H1 (cell line): Measurements from ENCODE around the gene TMPRSS13. TPM values are rescaled to one million over a fixed set of nuclear protein-coding genes. Genes with fewer than 3 reads are reported as not detected.
A peak's percentile ranks its signal among the peaks of the same experiment; 100 is the strongest.

Source experiments
- CTCF ChIA-PET: fragments of 300-600 bp; sonication (Branson Sonifier 250); formaldehyde crosslinking; loops from one replicate; lab custom pipeline; 2021; ENCODE audit not compliant: partially characterized antibody; lab: Charles Lee
- POLR2A ChIA-PET: fragments of 300-600 bp; sonication (Branson Sonifier 250); formaldehyde crosslinking; loops from one replicate; lab custom pipeline; 2021; ENCODE audit warnings: inconsistent platforms; ENCODE audit not compliant: partially characterized antibody; lab: Charles Lee
- DNase-seq, 2 experiments: peaks; one replicate each; pipeline versions ENCODE4 v3.0.0 to v3.0.0-alpha.2; 2010 to 2022; ENCODE audit warnings: low spot score in 2 of 2, low read depth in 1 of 2, mixed read lengths in 1 of 2
- FAIRE-seq: peaks from 2 replicates; lab custom pipeline; 2011; peaks lifted over from hg19 to GRCh38; lab: Jason Lieb, UNC
- H2AFZ ChIP-seq: 2 replicates; pipeline ENCODE4 v1.8.1; 2012; ENCODE audit warnings: low read length, inconsistent platforms
- H2AK5ac ChIP-seq: 2 replicates; pipeline ENCODE4 v1.6.1; 2013; ENCODE audit warnings: low read depth, low read length
- H2BK120ac ChIP-seq: replicated peaks from 2 replicates; pipeline ENCODE3; 2013; ENCODE audit warnings: low read depth, low read length, inconsistent platforms
- H2BK12ac ChIP-seq: 2 replicates; pipeline ENCODE4 v1.6.1; 2013; ENCODE audit warnings: low read depth, low read length
- H2BK15ac ChIP-seq: 2 replicates; pipeline ENCODE4 v1.6.1; 2013; ENCODE audit warnings: low read length
- H2BK20ac ChIP-seq: 2 replicates; pipeline ENCODE4 v1.6.1; 2013; ENCODE audit warnings: low read length
- H2BK5ac ChIP-seq: 2 replicates; pipeline ENCODE4 v1.6.1; 2013; ENCODE audit warnings: low read depth, low read length
- H3K14ac ChIP-seq: 2 replicates; pipeline ENCODE4 v1.6.1; 2013; ENCODE audit warnings: inconsistent platforms; ENCODE audit not compliant: insufficient read length
- H3K18ac ChIP-seq: 2 replicates; pipeline ENCODE4 v1.6.1; 2013; ENCODE audit warnings: low read length; ENCODE audit errors: extremely low read depth
- H3K23ac ChIP-seq: 2 replicates; pipeline ENCODE4 v1.6.1; 2013; ENCODE audit warnings: inconsistent platforms; ENCODE audit not compliant: insufficient read length
- H3K23me2 ChIP-seq: 2 replicates; pipeline ENCODE4 v1.6.1; 2013; ENCODE audit warnings: low read depth, low read length
- H3K27ac ChIP-seq: 2 replicates; pipeline ENCODE4 v1.6.1; 2011; ENCODE audit warnings: low read depth, low read length, inconsistent platforms
- H3K27me3 ChIP-seq, 4 experiments: replicated peaks in 1 of 4; 1 replicate in 1 of 4; 2 replicates in 3 of 4; pipeline versions ENCODE4 v1.6.1 to v1.8.1; 2011 to 2013; ENCODE audit warnings: low read length in 3 of 4, mild to moderate bottlenecking in 3 of 4, inconsistent platforms in 2 of 4, mixed read lengths in 2 of 4, moderate library complexity in 1 of 4; ENCODE audit not compliant: control insufficient read depth in 3 of 4, insufficient read depth in 3 of 4; ENCODE audit errors: extremely low read depth in 1 of 4
- H3K36me3 ChIP-seq, 4 experiments: 2 replicates each; pipeline versions ENCODE4 v1.6.1 to v1.8.1; 2011 to 2013; ENCODE audit warnings: mild to moderate bottlenecking in 4 of 4, low read length in 3 of 4, moderate library complexity in 2 of 4, control low read depth in 1 of 4, inconsistent platforms in 1 of 4; ENCODE audit not compliant: insufficient read depth in 4 of 4, control insufficient read depth in 2 of 4
- H3K4ac ChIP-seq: replicated peaks from 2 replicates; pipeline ENCODE3; 2013; ENCODE audit warnings: low read length, low read depth, mixed read lengths, inconsistent platforms; ENCODE audit not compliant: insufficient read length
- H3K4me1 ChIP-seq, 4 experiments: replicated peaks in 1 of 4; 1 replicate in 1 of 4; 2 replicates in 3 of 4; pipeline versions ENCODE4 v1.6.1 to v1.8.1; 2011 to 2013; ENCODE audit warnings: low read length in 3 of 4, inconsistent platforms in 2 of 4, mixed read lengths in 1 of 4; ENCODE audit not compliant: insufficient read depth in 4 of 4, control insufficient read depth in 3 of 4
- H3K4me2 ChIP-seq, 2 experiments: 2 replicates each; pipeline versions ENCODE4 v1.6.1 to v1.8.1; 2011 to 2013; ENCODE audit warnings: low read depth in 2 of 2, low read length in 2 of 2, control low read depth in 1 of 2, inconsistent platforms in 1 of 2, mild to moderate bottlenecking in 1 of 2; ENCODE audit not compliant: insufficient read depth in 1 of 2
- H3K4me3 ChIP-seq, 4 experiments: fragments of 200-600, 300-600 bp in 1 of 4; sonication (generic), shearing (Covaris generic), sonication (Bioruptor Twin) in 1 of 4; 2 replicates each; pipeline versions ENCODE4 v1.5.1 to v1.8.1; 2011 to 2016; ENCODE audit warnings: low read length in 4 of 4, low read depth in 3 of 4, control low read depth in 2 of 4, inconsistent platforms in 2 of 4, mild to moderate bottlenecking in 2 of 4, mixed read lengths in 1 of 4, moderate library complexity in 1 of 4; ENCODE audit not compliant: insufficient read depth in 2 of 4; ENCODE audit errors: extremely low read depth in 1 of 4
- H3K56ac ChIP-seq: replicated peaks from 2 replicates; pipeline ENCODE3; 2013; ENCODE audit warnings: low read depth, mild to moderate bottlenecking, mixed read lengths, low read length, inconsistent platforms; ENCODE audit not compliant: insufficient read length
- H3K79me1 ChIP-seq: 2 replicates; pipeline ENCODE4 v1.6.1; 2013; ENCODE audit warnings: low read depth, low read length, control low read depth
- H3K79me2 ChIP-seq, 2 experiments: 2 replicates each; pipeline versions ENCODE4 v1.6.1 to v1.8.1; 2012 to 2013; ENCODE audit warnings: low read length in 2 of 2, mild to moderate bottlenecking in 2 of 2, inconsistent platforms in 1 of 2; ENCODE audit not compliant: insufficient read depth in 2 of 2, control insufficient read depth in 1 of 2
- H3K9ac ChIP-seq, 4 experiments: replicated peaks in 1 of 4; 1 replicate in 1 of 4; 2 replicates in 3 of 4; pipeline versions ENCODE4 v1.6.1 to v1.8.1; 2011 to 2013; ENCODE audit warnings: low read depth in 3 of 4, low read length in 3 of 4, control low read depth in 2 of 4, mild to moderate bottlenecking in 2 of 4, moderate library complexity in 2 of 4, inconsistent platforms in 1 of 4; ENCODE audit errors: extremely low read depth in 1 of 4
- H3K9me3 ChIP-seq, 2 experiments: 2 replicates each; pipeline versions ENCODE4 v1.6.1 to v1.8.1; 2012 to 2013; ENCODE audit warnings: mild to moderate bottlenecking in 2 of 2, moderate library complexity in 2 of 2, control low read depth in 1 of 2, inconsistent platforms in 1 of 2, low read depth in 1 of 2, low read length in 1 of 2, mixed read lengths in 1 of 2; ENCODE audit not compliant: insufficient read depth in 2 of 2
- H4K20me1 ChIP-seq, 2 experiments: replicated peaks in 1 of 2; 2 replicates each; pipeline versions ENCODE3 to v1.8.1; 2011 to 2013; ENCODE audit warnings: inconsistent platforms in 2 of 2, low read length in 2 of 2, mild to moderate bottlenecking in 1 of 2; ENCODE audit not compliant: insufficient read depth in 2 of 2, control insufficient read depth in 1 of 2
- H4K5ac ChIP-seq: 2 replicates; pipeline ENCODE4 v1.6.1; 2013; ENCODE audit warnings: low read length, low read depth, mixed read lengths, inconsistent platforms; ENCODE audit not compliant: insufficient read length
- H4K8ac ChIP-seq: 2 replicates; pipeline ENCODE4 v1.8.0; 2013; ENCODE audit warnings: mild to moderate bottlenecking, moderate library complexity, low read length, inconsistent platforms; ENCODE audit not compliant: insufficient read depth; ENCODE audit errors: extremely low read depth
- H4K91ac ChIP-seq: replicated peaks from 2 replicates; pipeline ENCODE3; 2013; ENCODE audit warnings: low read length, mixed read lengths, inconsistent platforms; ENCODE audit not compliant: insufficient read length
- CREB1 ChIP-seq: IDR thresholded peaks from 2 replicates; pipeline ENCODE4 v1.6.1; 2012; ENCODE audit warnings: inconsistent platforms
- KDM1A ChIP-seq: fragments of 200-600, 300-600 bp; sonication (generic); IDR thresholded peaks from 2 replicates; pipeline ENCODE4 v1.7.1; 2016; ENCODE audit warnings: mild to moderate bottlenecking, low read length, borderline replicate concordance
- SP4 ChIP-seq: IDR thresholded peaks from 2 replicates; pipeline ENCODE4 v1.6.1; 2012; ENCODE audit warnings: low read length, inconsistent platforms
- WGBS, 2 experiments: shearing (Covaris generic) in 1 of 2; methylation state at CpG; one replicate each; pipeline versions ENCODE4 v1.1.6 to v1.1.7; 2013 to 2015; ENCODE audit warnings: low lambda C conversion rate in 2 of 2, mixed read lengths in 2 of 2, inconsistent platforms in 1 of 2, low coverage in 1 of 2, missing lambda C conversion rate in 1 of 2; ENCODE audit not compliant: insufficient replicate concordance in 2 of 2, insufficient coverage in 1 of 2, insufficient read length in 1 of 2; ENCODE audit errors: extremely low coverage in 1 of 2, missing lambda C conversion rate in 1 of 2; 5-methylcytosine and 5-hydroxymethylcytosine counted together
- polyA plus RNA-seq, 7 experiments: library from polyadenylated mRNA; depleted of rRNA in 3 of 7; stranded (reverse) in 5 of 7; unstranded in 2 of 7; fragments of >200 nt in 5 of 7; fragments of 200-250 nt in 2 of 7; gene quantifications; 1 replicate in 5 of 7; 2 replicates in 1 of 7; 4 replicates in 1 of 7; pipeline versions ENCODE4 v1.2.1 to v1.2.3, GENCODE V29; 2011 to 2013; ENCODE audit warnings: missing spikeins in 2 of 7, mixed read lengths in 2 of 7
- total RNA-seq: library from RNA; stranded (reverse); fragmentation: NEBNext Ultra II Directional; extraction: Animal tissue kit (Norgen Biotek cat#: 25700); gene quantifications from 2 replicates; pipeline ENCODE4 v1.2.1, GENCODE V29; 2021
- TF ChIP-seq, protein P1 (sequence below): IDR thresholded peaks from 2 replicates; pipeline ENCODE4 v1.6.1; 2012; ENCODE audit warnings: low read length, inconsistent platforms

Gene TMPRSS13
- total and polyA plus RNA-seq, 2 of the 8 experiments (the other 6 are each of a cell fraction or from before 2014, with no cell fraction given), result 0.61 to 0.79 TPM

DNA sequence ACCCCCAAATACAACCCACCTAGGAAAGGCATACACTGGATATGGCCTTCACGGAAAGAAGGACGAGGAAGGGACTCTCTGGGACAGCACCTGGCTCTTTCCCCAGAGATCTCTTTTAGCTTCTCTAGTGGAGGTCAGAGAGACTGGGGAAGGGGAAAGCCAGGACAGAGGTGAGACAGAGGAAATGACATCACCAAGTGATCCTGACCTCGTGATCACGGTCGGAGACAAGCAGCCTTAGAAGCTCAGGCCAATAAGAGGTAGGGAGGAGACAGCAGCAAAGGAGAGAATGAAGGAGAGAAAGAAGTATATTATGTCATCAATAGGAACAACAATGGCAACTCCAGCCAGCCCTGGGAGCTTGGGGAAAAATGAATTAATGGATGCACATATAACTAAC lies 15.4 kb upstream of the TMPRSS13 start:
- no peak overlapping the region for H4K5ac ChIP-seq
- POLR2A ChIA-PET, result no interaction called here
- H3K79me2 ChIP-seq, result no peaks in the 10 kb centered on the region
- no peak overlapping the region for H3K18ac ChIP-seq
- H2BK5ac ChIP-seq, result no peak overlapping the region
- no peaks in the 10 kb centered on the region for H3K23me2 ChIP-seq
- DNase-seq (peak in 1 of 2 experiments; percentile 17), FAIRE-seq (no peak)
- H3K27me3 ChIP-seq, result no peaks in the 10 kb centered on the region; a peak in 1 of 7 replicates
- no peak overlapping the region for H2BK12ac ChIP-seq
- no peaks in the 10 kb centered on the region for H3K36me3 ChIP-seq
- no peak overlapping the region for H2BK15ac ChIP-seq
- CTCF ChIA-PET, result interaction anchor here (0.6 to 12.4 kb wide), 20 partner anchors 9 to 225 kb away, joined by 3 to 173 read pairs (median 5); partner anchors contain the start of genes FXYD2 and TMPRSS13
- no peak overlapping the region for H4K8ac ChIP-seq
- no peak overlapping the region for H3K23ac ChIP-seq
- H4K91ac ChIP-seq, result no peak overlapping the region
- no peak overlapping the region for H3K9ac ChIP-seq
- H2BK120ac ChIP-seq, result no peak overlapping the region
- WGBS, 2 experiments, result 88% methylated on average over 5 of the region's 5 CpGs; no CpG with 5 or more reads in 1 of the 2 experiments
- TF ChIP-seq CREB1 (no peak), SP4 (no peak), KDM1A (no peak)
- TF ChIP-seq, protein P1, sequence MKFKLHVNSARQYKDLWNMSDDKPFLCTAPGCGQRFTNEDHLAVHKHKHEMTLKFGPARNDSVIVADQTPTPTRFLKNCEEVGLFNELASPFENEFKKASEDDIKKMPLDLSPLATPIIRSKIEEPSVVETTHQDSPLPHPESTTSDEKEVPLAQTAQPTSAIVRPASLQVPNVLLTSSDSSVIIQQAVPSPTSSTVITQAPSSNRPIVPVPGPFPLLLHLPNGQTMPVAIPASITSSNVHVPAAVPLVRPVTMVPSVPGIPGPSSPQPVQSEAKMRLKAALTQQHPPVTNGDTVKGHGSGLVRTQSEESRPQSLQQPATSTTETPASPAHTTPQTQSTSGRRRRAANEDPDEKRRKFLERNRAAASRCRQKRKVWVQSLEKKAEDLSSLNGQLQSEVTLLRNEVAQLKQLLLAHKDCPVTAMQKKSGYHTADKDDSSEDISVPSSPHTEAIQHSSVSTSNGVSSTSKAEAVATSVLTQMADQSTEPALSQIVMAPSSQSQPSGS, result no peak
- no peak overlapping the region for H3K4me2 ChIP-seq
- no peak overlapping the region for H3K56ac ChIP-seq
- no peak overlapping the region for H3K4me3 ChIP-seq
- no peak overlapping the region for H3K14ac ChIP-seq
- no peak overlapping the region for H2AFZ ChIP-seq
- no peaks in the 10 kb centered on the region for H3K9me3 ChIP-seq
- H2BK20ac ChIP-seq, result no peak overlapping the region
- no peaks in the 10 kb centered on the region for H4K20me1 ChIP-seq
- no peaks in the 10 kb centered on the region for H3K79me1 ChIP-seq
- H3K4ac ChIP-seq, result no peak overlapping the region
- 0 out of 7 replicates have a peak, but pooled peaks cover 0 to 2% (median 0%) of the 10 kb centered on the region in 4 experiments for H3K4me1 ChIP-seq
- H2AK5ac ChIP-seq, result no peak overlapping the region
- no peak overlapping the region for H3K27ac ChIP-seq
